KG1 (cell line): ENCODE data around the gene ZNF746.

Source experiments
- DNase-seq: peaks from one replicate; lab custom pipeline; 2025; lab: John Stamatoyannopoulos, UW

The ZNF746 gene

DNA sequence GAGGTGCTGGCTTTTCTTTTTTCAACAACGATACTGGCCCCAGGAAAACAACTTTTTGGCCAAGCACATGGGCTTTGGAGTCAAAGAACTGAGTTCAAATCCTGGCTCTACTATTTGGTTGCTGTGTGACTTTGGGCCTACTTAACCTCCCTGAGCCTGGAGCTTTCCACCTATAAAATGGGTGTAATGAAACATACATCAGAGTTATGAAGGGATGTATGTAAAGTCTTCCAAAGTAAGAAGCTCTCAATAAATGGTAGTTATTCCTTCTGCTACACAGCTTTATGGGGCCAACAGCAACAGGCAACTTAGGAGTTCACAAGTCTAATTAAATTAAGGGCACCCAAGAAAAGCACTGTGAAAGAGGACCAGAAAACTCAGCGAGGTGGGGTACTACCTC is 69.7 kb downstream of the ZNF746 start:
- DNase-seq = no peak

DNA sequence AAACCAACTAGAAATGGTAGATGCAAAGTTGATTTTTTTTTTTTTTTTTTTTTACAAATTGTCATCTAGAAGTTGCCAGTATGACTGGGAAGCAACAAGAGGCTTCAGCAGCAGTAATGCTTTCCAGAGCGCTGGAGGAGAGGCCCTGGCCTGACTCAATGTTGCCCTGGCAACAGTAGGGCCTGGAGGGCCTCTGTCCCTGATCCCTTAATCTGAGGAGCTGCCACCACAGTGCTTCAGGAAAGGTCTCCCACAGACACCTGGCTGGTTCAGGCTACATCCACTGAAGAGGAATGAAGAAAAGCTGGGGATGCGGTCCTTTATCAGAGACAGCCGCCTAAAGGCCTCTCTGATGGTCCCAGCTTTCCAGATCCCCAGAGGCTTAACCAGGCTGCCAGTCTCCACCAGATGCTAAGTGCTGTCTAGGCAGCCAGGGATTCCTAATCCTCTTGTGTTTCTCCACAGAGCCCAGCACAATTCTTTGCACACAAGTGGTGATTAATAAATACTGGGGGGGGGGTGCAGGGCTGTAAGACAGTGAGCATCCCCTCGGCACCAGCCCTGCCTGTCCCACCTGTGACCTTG is 70.4 kb downstream of the ZNF746 start:
- no peak for DNase-seq

DNA sequence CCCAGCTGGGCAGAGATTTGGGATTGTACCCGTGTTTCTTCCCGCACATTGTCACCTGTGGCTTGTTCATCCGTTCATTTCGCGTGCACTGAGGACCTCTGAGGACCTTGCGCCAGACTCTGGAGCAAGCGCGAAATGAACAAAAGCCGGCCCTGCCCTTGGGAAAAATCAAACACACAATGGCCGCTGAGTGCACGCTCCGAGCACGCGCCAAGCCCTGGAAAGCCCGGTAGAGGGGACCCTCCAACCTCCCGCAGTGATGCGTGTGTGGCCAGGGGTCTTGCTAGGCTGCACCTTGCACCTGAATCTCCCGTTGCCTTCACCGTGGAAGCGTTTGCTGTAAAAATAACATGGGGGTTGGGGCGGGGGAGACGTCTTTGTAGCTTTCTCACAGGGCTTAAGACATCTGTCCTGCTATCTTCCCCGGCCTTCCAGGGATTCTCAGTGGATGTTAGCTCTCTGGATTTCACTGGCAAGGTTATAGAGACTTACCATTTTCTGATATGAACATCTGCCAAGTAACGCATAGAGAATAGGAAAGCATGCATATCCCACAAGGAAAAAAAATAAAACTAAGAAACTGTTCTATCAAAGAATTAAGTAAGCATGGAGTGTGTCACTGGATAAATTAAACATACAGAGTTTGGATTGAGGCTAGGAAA is 74.0 kb downstream of the ZNF746 start:
- no peak for DNase-seq

DNA sequence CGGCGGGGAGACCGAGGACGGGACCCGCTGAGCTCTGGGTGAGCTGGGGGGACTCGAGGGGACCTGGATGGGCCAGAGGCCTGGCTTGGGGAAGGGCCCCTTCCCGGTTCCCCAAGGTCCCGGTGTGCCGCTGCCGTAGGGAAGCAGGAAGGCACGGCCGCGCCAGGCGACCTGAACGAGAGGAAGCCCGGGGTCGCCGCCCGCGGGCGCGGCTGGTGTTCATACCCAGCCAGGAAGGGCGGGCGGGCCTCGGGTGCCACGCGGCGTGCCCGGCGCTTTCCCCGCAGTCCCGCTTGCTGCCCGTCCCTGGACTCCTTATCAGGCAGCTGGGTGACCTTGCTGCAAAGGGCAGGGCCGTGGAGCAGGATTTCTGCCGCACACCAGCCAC is 74.7 kb downstream of the ZNF746 start:
- no peak for DNase-seq
